Measurements from ENCODE around the gene ASXL3.

The ASXL3 gene
- 0 to 0.13 reads per million in 2 donors for total RNA-seq

GRCh38 chr18:33577685-33578517 lies at the start of gene ASXL3:
ASXL3 (plus strand) TSS chr18:33578219; CDS start chr18:33578632, 413 bp downstream.
- DNase-seq, result no peak

GRCh38 chr18:33532978-33533377 lies 45.0 kb upstream of the ASXL3 start:
- no peak for DNase-seq

- no peak for DNase-seq
Measured at GRCh38 chr18:33536904-33537303, 41.1 kb upstream of the ASXL3 start.

GRCh38 chr18:33538418-33539042 lies 39.5 kb upstream of the ASXL3 start:
- no peak for DNase-seq

GRCh38 chr18:33540392-33540791 lies 37.6 kb upstream of the ASXL3 start:
- DNase-seq, result no peak

GRCh38 chr18:33541316-33541715 lies 36.7 kb upstream of the ASXL3 start:
- DNase-seq, result no peak

GRCh38 chr18:33556846-33557245 lies 21.2 kb upstream of the ASXL3 start:
- no peak for DNase-seq

- DNase-seq, result no peak
Measured at GRCh38 chr18:33557706-33558105, 20.3 kb upstream of the ASXL3 start.

GRCh38 chr18:33558529-33558928 lies 19.5 kb upstream of the ASXL3 start:
- no peak for DNase-seq

GRCh38 chr18:33560686-33561370 lies 17.2 kb upstream of the ASXL3 start:
- no peak for DNase-seq

GRCh38 chr18:33562741-33563140 lies 15.3 kb upstream of the ASXL3 start:
- no peak for DNase-seq

GRCh38 chr18:33567705-33568104 lies 10.3 kb upstream of the ASXL3 start:
- no peak for DNase-seq

- DNase-seq, result no peak
Measured at GRCh38 chr18:33571998-33572787, 5.8 kb upstream of the ASXL3 start.

- DNase-seq, result no peak
Measured at GRCh38 chr18:33573193-33573592, 4.8 kb upstream of the ASXL3 start.

- no peak for DNase-seq
Measured at GRCh38 chr18:33575451-33575850, 2.6 kb upstream of the ASXL3 start.

- DNase-seq, result no peak
Measured at GRCh38 chr18:33576999-33577646, 896 bp upstream of the ASXL3 start.

GRCh38 chr18:33578518-33579348 lies 714 bp downstream of the ASXL3 start:
- DNase-seq, result no peak

GRCh38 chr18:33579349-33580215 lies 1.6 kb downstream of the ASXL3 start:
- DNase-seq, result no peak

- no peak for DNase-seq
Measured at GRCh38 chr18:33580546-33580945, 2.5 kb downstream of the ASXL3 start.

- DNase-seq, result no peak
Measured at GRCh38 chr18:33581856-33582255, 3.8 kb downstream of the ASXL3 start.
